OCI-LY7 (cell line): ENCODE data around the gene FASTK.

ENCODE experiments used
- CTCF ChIP-seq: fragments of 200-600 bp; sonication (generic); conservative IDR thresholded peaks from 2 replicates; pipeline ENCODE4 v1.5.1; 2014; ENCODE audit warnings: mild to moderate bottlenecking, antibody characterized with exemption, low read length, moderate library complexity, mixed read lengths
- EZH2phosphoT487 ChIP-seq: fragments of 200-600 bp; sonication (generic); IDR thresholded peaks from 2 replicates; pipeline ENCODE4 v1.6.1; 2018; ENCODE audit warnings: low read depth, borderline replicate concordance, mild to moderate bottlenecking, mixed run types, antibody characterized with exemption, low read length, moderate library complexity, mixed read lengths

DNA sequence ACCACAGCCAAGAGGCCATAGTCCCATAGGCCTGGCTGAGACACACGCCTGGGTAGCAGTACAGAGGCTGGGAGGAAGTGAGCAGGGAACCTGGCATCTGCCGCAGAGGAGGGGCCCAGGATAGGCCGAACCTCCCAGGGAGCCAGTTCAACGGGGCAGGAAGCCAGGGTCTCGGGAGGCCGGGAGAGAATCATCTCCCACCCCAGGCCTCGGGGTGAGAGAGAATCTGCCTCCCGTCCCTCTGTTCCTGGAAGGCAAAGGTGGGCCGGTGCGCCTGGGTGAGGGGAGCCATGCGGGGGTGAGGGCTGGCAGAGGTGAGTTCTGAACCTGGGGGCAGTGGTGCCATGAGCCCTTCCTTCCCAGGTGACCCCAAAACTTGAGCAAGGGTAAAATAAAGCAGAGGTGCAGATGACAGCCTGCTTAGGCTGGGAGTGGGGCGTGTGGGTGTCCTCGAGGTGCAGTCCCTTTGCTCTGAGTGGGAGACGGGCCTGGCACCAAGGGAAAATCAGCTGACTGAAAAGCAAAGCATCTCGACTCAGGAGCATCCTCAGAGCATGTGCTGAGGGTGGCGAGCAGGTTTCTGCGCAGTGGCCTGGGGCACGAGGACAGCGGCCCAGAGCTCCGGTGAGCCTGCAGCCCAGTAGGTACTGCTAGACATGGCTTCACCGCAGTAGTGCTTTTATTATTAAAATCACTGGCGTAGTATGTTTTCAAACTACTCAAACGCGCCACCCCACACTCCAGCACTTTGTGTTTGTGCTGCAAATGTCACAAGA is 21.2 kb upstream of the FASTK start:
- TF ChIP-seq CTCF (no peak), EZH2phosphoT487 (no peak)
